ENCODE data around the gene VAC14.
A peak's percentile ranks its signal among the peaks of the same experiment; 100 is the strongest.

The VAC14 gene

GRCh38 chr16:70740914-70741782, 59.8 kb downstream of the VAC14 start:
- no peak for DNase-seq

- DNase-seq: no peak
These were observed 60.6 kb downstream of the VAC14 start for GRCh38 chr16:70740174-70740913.

- no peak for DNase-seq
These were observed 61.6 kb downstream of the VAC14 start for GRCh38 chr16:70739389-70739788.

- DNase-seq: peak; percentile 83 to 89
These were observed 62.6 kb downstream of the VAC14 start for GRCh38 chr16:70738083-70738977.

- no peak for DNase-seq
These were observed 63.4 kb downstream of the VAC14 start for GRCh38 chr16:70737377-70738082.

GRCh38 chr16:70736465-70737376, 64.2 kb downstream of the VAC14 start:
- DNase-seq: no peak

GRCh38 chr16:70735141-70735979, 65.6 kb downstream of the VAC14 start:
- no peak for DNase-seq

GRCh38 chr16:70734522-70735095, 66.3 kb downstream of the VAC14 start:
- no peak for DNase-seq

GRCh38 chr16:70730944-70731343, 70.0 kb downstream of the VAC14 start:
- DNase-seq: no peak

- DNase-seq: no peak
These were observed 70.9 kb downstream of the VAC14 start for GRCh38 chr16:70730031-70730430.

- DNase-seq: no peak
These were observed 71.7 kb downstream of the VAC14 start for GRCh38 chr16:70729292-70729691.

- no peak for DNase-seq
These were observed 72.8 kb downstream of the VAC14 start for GRCh38 chr16:70728150-70728549.

- no peak for DNase-seq
These were observed 74.0 kb downstream of the VAC14 start for GRCh38 chr16:70726892-70727361.

- no peak for DNase-seq
These were observed 74.8 kb downstream of the VAC14 start for GRCh38 chr16:70725912-70726828.

GRCh38 chr16:70725024-70725911, 75.7 kb downstream of the VAC14 start:
- DNase-seq: no peak

- no peak for DNase-seq
These were observed 76.6 kb downstream of the VAC14 start for GRCh38 chr16:70724146-70725023.

- no peak for DNase-seq
These were observed 77.2 kb downstream of the VAC14 start for GRCh38 chr16:70723740-70724145.
